Activated naive CD4-positive, alpha-beta T cell (primary cell): Measurements from ENCODE around the gene PTPRH.

Experiments used
- DNase-seq, 4 experiments: peaks; one replicate each; lab custom pipeline; 2025; lab: John Stamatoyannopoulos, UW

Gene PTPRH

GRCh38 chr19:55208880-55209692 lies at the start of gene PTPRH:
PTPRH (minus strand) TSS chr19:55209501; CDS start chr19:55209433, 68 bp downstream.
- DNase-seq, result no peak

- peak in 2 of 4 experiments; percentile 45 for DNase-seq
Measured at GRCh38 chr19:55258476-55258827, 49.2 kb upstream of the PTPRH start.

- DNase-seq, result no peak
Measured at GRCh38 chr19:55257461-55258420, 48.4 kb upstream of the PTPRH start.

GRCh38 chr19:55256562-55257460 lies 47.5 kb upstream of the PTPRH start:
- no peak for DNase-seq

- DNase-seq, result peak in 2 of 4 experiments; percentile 5 to 25
Measured at GRCh38 chr19:55255618-55256423, 46.5 kb upstream of the PTPRH start.

GRCh38 chr19:55254625-55254977 lies 45.3 kb upstream of the PTPRH start:
- DNase-seq, result peak in 1 of 4 experiments; percentile 19

- peak in 2 of 4 experiments; percentile 45 to 62 for DNase-seq
Measured at GRCh38 chr19:55253842-55254624, 44.7 kb upstream of the PTPRH start.

GRCh38 chr19:55252760-55253663 lies 43.7 kb upstream of the PTPRH start:
- no peak for DNase-seq

- DNase-seq, result peak in 1 of 4 experiments; percentile 30
Measured at GRCh38 chr19:55251341-55252081, 42.2 kb upstream of the PTPRH start.

GRCh38 chr19:55250262-55251036 lies 41.1 kb upstream of the PTPRH start:
- DNase-seq, result no peak

- no peak for DNase-seq
Measured at GRCh38 chr19:55249841-55250240, 40.5 kb upstream of the PTPRH start.

GRCh38 chr19:55248704-55249103 lies 39.4 kb upstream of the PTPRH start:
- no peak for DNase-seq

GRCh38 chr19:55248166-55248675 lies 38.9 kb upstream of the PTPRH start:
- no peak for DNase-seq

GRCh38 chr19:55247621-55248099 lies 38.4 kb upstream of the PTPRH start:
- DNase-seq, result no peak

- DNase-seq, result no peak
Measured at GRCh38 chr19:55246462-55247451, 37.5 kb upstream of the PTPRH start.
